SHP77 treated with DMSO at 0.1 percent for 48 hours (cell line): ENCODE data around the gene DCAF8.

Experiments used
- DNase-seq: peaks from one replicate; lab custom pipeline; 2025; lab: John Stamatoyannopoulos, UW

The DCAF8 gene

DNA sequence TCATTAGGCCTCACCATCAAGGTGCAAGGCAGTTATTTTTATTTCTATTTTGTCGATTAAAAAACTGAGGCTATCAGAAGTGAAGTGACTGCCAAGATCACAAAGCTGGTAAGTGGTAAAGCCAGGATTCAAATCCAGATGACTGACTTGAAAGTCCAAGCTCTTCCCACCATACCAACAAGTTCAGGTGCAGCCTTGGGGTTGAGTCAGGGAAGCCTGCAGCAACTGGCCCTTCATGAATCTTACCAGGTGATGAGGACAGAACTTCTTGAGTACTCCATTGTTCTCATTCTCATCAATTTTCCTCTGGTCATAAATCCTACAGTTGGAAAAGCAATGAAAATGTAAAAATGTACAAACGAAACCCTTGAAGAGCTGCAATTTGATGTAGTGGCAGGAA, 37.0 kb downstream of the DCAF8 start:
- DNase-seq, result no peak

DNA sequence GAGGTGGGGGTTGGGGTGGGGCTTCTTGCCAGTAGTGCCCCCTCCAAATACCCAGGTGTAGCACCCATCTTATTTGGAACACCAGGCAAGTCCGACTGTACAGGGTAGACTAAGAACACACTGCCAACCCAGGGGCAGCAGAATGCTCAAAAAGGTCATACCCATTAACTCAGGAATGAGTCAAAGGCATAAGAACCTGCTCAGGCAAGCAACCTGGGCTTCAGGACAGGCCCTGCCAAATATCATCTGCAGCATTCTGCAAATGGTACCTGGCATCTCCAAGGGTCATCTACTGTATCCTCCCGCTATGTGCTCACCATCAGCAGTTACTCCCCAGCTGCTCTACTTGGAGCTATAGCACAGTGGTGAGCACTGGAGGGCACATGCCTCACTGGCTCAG, 37.7 kb downstream of the DCAF8 start:
- DNase-seq, result no peak

DNA sequence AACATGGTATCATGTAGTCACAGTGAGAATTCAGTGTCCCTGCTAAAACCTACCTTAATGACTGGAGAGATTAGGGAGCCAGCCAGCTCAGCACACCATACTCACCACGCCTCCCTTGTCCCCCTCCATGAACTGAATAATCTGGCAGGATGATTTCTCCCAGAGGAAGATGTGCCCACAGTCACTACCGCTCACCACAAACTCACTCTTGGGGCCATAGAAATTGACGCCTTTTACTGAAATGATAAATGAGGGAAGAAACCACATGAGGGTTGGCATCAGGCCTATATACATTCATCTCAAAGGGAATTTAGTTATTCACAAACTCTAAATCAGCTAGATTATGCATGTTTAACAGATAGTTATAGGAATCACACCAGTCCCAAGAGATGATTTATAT, 39.8 kb downstream of the DCAF8 start:
- DNase-seq, result no peak

DNA sequence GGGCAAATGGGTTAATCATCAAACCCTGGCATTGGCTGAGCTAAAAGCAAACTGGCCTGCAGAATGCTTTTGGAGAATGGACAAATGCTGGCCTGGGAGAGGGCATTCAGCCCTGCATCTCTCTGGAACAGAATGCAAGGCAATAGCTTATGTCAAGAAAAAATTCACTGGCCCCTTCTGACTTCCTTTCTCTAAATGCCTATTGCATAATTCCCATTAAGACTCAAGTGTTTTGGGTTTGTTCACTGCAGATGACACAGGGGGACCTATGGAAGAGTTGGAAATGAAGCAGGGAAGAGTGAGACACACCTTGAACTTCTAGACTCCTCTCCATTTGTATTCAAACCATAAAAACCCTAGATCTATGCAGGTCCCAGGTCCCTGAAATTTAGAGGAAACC, 41.3 kb downstream of the DCAF8 start:
- DNase-seq, result no peak

DNA sequence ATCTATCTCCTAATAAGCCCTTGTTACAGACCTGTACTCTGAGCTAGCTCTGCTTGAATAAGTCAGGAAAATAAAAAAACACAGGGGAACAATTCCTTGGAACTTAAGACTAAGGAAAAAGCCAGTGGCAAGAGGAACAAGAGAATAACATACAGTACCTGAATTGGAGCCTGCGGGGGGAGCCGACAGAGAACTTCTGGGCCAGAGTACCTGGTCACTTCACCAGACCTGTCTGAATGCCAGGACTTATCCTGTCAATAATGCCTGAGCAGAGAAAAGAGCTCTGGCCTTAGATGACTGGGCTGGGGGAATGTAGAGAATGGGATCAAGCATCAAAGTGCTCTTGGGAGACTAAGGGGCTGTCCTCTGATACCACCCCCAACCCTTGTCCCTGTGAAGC, 42.0 kb downstream of the DCAF8 start:
- no peak for DNase-seq

DNA sequence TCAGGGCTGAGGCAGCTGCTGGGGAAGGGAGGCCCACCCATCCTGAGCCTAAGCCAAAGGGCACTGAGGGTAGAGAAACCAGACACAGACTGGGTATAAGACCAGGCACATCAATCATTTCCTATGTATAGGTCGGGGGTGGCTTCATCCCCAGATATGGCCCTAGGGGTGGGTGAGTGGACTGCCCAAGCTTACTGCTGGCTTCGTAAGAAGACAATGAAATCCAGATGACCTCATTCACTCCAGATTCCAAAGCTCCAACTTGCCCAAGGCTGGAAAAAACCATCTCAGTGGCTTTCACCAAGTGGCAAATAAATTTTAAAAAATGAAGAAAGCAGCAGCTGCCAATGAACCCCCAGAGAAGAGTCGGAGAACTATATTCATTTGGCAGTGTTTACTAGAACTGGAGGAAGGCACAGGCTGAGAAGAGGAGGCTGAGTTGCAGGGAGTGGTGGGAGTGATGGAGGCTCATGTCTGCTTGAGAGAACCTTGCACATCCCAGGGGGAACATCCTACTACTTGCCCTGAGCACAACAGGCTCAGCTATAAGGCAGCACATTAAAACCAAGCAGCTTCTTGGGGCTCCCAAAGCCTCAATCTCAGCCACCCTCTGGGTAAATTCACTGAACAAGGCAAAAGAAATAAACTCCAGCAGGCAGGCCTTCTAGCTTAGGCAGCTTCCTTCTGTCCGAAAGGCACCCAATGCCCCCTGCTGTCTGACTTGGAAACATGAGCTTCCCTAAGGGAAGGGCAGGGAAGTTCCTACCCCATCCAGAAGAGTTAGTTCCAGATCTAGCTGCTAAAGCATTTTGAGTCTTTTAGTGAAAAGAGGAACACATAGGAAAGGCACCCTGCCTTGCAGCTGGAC, 43.1 kb downstream of the DCAF8 start:
- DNase-seq, result no peak

DNA sequence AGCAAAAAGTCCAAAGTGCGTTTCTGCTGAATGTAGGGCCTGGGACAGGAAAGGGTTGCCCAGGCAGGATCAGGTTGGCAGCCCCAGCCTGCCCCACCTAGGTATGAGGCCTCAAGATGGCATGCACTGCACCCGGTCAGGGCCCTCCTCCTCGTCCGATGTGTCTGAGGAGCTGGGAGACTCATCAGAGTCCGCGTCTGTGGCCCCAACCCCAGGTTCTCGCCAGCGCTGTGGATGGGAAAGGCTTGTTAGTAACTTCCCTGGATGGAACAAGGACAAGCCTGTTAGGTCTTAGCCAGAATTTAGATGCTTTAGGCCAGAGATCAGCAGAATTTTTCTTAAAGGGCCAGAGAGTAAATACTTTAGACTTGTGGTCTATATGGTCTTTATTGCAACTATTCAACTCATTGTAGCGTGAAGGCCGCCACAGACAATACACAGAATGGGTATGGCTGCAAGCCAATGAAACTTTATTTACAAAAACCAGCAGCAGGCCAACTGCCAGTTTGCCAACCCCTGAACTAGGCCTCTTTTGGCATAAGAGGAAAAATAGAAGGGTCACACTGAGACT, 44.8 kb downstream of the DCAF8 start:
- DNase-seq, result no peak

- DNase-seq, result no peak
These were observed 46.0 kb downstream of the DCAF8 start for GRCh38 chr1:160216301-160216700.

DNA sequence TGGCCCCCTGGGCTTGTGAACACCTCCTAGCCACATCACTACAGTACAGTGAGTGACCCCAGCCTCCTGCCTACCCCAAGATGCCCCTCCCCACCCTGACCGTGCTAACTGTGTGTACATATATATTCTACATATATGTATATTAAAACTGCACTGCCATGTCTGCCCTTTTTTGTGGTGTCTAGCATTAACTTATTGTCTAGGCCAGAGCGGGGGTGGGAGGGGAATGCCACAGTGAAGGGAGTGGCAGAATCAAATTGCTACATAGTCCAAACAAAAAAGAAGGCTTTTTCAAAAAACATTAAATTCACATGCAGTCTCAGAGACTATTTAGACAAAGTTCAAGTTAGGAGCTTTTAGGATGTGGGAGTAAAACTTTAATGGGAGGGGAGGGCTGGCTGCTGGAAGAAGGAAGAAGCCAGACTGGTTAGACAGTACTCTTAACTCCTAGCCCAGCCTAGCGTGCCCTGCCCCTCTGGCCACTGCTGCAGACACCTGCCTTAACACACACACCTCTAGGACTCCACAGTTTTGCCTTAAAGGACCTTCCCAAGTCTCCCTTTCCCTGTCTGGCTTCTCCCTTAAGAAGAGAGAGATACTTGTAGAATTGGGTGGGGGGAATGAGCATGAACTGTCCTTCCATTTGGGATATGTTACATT, 47.7 kb downstream of the DCAF8 start:
- DNase-seq, result no peak

DNA sequence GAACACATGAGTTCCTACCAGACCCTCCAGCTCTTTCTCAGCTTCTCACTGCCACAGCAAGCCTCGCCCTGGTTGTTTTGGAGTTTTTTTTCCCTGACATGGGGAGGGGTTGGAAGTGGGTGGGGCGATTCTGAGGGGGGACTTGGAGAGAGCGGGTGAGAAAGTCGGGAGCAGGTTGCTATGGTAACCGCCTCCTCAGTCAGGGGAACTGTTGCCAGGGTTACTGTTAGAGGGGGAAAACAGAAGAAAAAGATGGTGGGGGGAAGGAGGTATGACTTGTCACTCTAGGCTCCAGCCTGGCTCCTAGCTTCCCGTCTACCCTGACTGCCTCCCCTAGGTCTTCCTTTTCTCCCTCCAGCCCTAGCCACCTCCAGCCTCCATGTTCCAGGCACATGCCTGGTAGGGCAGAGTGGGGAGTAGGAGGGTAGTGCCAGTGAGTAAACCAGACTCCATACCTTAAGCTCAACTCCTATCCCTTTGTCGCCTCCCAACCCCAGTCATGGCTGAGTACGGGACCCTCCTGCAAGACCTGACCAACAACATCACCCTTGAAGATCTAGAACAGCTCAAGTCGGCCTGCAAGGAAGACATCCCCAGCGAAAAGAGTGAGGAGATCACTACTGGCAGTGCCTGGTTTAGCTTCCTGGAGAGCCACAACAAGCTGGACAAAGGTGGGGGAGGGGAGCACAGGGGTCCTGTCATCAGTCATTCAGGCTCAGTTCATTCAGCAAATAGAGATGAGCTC, 51.1 kb downstream of the DCAF8 start:
- no peak for DNase-seq

DNA sequence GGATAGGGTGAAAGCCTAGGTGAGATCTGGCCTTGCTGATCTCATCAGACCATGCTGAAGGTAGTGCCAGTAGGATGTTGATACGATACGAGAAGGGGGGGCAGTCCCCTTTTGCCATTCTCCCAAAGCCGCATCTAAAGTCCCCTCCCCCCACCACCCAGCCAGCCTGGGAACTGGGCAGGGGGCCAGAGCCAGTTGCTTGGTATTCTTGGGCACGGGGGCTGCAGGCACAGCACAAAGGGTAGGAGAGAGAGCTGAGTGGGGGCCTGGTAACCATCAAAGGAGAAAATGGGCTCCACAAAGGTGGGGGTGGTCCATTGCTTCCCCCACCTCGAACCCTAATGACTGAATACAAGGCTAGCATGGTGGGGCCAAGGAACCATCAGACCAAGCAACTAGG, 51.8 kb downstream of the DCAF8 start:
- DNase-seq, result no peak

DNA sequence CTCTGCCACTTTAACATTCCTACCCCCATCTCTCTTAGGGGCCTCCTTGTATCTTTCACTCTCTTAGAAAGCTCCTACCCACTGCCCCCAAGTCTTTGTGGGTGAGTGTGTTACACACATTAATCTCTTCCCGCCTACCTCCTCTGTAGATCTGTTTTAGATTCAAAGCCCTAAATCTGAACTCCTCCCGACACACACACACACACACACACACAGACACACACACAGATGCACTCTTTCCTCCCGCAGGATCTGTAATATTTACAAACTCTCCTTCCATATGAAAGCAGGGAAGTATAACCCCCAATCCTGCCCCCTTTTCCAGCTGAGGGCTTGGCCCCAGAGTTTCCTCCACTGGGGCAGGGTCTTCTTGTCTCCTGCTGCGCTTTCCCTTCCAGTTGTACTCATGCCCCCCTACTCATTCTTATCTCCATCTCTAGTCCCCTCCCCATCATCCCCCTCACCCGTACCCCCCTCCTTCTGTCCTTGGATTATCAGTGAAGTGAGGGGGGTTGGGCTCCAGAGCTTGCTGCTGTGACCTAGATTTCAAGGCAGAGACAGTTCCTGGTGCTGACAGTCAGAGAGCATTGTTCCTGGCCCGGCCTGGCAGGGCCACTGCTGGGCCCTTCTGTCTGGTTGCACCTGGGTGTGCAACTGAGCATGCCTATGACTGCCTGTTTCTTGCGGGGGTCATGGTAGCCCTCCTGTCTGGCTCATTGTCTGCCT, 52.9 kb downstream of the DCAF8 start:
- no peak for DNase-seq

DNA sequence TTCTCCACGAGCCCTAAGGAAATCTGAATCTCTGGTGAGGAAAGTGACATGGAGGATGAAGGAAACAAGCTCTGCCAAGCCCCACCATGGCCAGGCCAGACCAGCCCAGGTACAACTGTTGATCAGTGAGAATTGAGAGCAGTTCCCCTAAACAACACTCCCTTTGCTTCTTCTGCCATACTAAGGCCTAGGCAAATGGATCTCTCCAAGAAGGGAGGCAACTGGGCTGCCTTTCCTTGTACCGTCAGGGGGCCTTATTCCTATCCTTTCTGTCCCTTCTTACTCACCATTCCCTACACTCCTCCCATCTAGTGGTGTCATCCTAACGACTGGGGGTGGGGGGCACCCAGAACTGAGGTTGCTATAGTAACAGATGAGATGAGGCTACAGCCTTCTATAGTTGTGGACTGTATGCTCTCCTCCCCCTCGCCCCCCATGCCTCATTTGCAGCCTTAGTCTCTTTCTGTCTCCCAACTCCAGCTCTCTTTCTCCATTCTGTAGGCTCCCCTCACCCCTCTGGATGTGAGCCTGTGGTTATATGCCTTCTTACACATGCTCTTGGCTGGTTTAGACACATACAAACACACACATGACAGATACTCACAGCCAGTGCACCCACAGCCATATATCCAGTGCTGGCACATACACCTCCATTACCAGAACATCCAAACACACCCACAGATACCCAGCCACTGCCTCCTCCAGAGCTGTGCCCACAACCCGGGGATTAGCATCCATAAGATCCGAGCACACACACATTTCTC, 53.6 kb downstream of the DCAF8 start:
- no peak for DNase-seq

DNA sequence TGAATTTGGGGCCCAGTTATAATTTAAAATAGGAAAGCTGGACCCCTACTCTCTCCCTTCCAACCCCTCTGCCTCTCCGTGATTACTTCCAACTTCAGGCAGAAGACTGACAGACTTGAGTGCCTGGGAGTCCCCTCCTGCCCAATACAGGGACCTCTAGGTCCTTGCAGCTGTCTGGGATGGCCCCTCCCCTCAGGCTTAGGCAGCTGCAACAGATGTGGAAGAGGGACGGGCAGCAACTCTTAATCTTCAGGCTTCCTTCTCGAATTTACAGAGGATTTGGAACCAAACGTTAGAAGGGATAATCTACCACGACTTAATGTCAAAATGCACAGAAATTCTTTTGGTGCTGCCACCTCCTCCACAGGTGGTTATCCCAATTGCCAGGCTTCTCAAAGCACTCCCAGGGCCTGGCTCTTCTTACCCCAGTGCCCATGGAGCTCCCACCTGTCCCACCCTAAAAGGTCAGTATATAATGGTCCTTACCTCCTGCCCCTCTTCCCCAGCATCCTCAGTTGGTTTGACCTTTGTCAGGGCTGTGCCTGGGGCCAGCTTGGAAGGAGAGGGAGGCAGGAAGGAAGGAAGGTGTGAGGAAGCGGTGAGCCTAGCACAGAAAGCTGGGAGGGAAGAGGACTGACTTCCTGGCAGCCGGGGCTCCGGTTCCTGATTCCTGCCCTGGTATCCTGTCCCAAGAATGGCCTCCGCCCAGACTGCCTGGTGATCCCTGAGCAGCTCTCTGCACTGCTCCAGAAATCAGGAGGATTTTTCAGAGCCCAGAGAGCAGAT, 54.4 kb downstream of the DCAF8 start:
- DNase-seq, result no peak

DNA sequence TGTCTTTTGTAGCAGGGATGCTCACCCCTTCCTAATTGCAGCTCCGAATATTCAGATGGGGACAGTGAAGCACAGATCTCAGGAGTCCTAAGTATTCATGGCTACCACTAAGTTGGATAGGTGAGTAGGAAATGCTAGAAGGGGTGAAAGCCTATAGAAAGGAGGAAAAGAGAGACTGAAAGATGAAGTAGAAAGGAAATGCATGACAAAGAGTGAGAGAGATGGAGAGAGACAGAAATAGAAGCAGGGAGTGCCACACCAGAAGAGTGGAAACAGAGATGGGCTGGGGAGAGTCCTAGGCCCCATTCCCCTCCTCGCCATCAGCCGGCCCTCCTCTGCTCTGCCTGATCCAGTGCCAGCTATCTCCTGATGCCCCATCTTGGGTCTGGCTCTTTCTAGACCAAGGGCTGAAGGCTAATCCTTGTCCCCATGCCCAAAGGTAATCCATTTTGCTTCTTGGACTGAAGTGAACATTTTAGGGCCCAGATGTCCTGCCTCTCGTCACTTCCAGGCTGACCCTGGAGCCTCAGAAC, 55.2 kb downstream of the DCAF8 start:
- DNase-seq, result no peak

GRCh38 chr1:160206421-160207117, 55.8 kb downstream of the DCAF8 start:
- DNase-seq, result no peak

DNA sequence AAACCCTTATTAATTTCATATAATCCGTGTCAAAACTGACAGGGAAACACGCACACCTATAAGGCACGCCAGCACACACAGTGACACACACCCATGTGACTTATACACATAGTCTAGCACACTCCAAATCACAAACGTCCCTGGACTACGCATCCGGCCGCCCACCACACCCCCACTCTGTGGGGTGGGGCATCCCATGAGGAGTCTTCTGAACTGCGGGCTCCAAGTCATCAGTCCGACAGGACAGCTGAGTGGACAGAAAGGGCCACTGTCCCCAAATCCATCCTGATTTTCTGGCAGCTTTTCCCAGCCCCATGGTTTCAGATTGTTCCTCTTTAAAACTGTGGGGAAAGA, 56.3 kb downstream of the DCAF8 start:
- DNase-seq, result no peak

DNA sequence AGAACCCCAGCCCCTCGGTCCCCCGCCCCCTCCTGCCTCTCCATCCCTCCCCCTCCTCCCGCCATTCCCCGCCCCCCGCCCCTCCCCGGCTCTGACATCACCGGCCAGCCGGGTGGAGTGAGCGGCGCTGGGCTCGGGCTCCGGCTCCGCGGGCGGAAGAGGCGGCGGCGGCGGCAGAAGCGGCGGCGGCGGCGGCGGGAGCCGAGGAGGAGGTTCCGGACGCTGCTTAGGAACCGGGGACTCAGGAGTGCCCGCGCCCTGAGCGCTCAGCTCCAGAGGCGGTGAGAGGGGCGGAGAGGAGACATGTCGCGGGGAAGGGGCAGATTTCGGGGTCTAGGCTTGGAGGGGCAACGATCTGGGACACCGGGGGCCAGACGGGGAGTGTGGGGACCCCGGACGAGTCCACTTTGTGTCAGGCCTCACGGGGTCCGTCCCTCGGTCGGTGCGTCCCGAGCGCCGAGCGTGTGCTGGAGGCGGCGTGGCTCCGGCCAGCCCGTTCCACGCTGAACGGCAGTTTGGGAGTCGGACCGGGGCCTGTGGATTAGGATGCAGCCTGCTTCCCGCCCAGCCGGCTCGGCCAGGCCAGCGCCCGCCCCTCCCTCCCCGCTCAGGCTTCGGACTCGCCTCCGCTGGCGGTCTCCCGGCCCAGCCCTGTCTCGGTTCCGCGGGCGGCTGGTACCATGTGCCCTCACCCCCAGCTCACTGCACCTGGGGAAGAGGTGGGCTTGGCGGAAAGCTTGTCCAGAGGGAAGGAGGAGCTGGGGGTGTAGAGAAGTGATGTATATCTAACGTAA, 56.9 kb downstream of the DCAF8 start, which contains the start of gene PEA15:
Gene PEA15 (plus strand): TSS at position 143 of the 794 bp plus-strand sequence. CDS start 6,161 bp downstream, outside the sequence.
- no peak for DNase-seq
